HG03280 (cell line): ENCODE results near the gene IDNK.

Source experiments
- ATAC-seq: cut with Tn5 transposase; IDR thresholded peaks from one replicate; pipeline ENCODE4 v1.9.1; 2021; ENCODE audit warnings: mild to moderate bottlenecking, moderate library complexity; ENCODE audit not compliant: unreplicated experiment

IDNK gene

DNA sequence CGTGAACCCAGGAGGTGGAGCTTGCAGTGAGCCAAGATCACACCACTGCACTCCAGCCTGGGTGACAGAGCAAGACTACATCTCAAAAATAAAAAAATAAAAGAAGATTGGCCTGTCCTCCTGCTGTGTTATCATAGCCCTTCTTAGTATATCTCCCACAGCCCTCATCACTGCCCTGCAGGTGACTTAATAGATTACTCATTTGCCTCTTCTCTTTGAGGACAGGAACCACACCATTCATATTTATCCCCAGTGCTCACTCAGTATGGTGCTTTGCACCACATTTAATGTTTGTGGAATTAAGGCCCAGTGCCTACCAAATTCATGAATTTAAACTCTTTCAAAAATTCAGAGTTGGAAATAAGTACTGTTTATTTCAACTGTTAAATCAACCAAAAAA is 10.3 kb downstream of the IDNK start:
- no peak for ATAC-seq

DNA sequence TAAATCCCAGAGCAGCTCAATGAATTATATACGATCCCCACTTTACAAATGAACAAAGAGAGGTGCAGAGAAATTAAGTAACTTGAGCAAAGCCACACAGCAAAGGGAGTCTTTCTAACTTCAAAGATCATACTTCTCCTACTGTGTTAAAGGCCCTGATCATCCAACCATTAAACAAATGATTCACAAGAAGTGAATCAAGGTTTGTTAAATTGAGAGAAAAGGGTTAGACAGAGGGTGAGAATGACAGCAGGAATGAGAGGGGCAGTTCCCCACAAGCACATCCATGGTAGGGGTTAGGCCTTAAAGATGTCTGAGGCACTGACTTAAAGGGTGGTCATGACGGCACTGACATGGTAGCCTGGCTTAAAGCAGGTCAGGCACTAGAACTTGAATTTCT is 10.7 kb downstream of the IDNK start:
- no peak for ATAC-seq

GRCh38 chr9:83636813-83637212 is 13.9 kb downstream of the IDNK start:
- no peak for ATAC-seq

- ATAC-seq: no peak
Measured at GRCh38 chr9:83637389-83637788, 14.4 kb downstream of the IDNK start.

DNA sequence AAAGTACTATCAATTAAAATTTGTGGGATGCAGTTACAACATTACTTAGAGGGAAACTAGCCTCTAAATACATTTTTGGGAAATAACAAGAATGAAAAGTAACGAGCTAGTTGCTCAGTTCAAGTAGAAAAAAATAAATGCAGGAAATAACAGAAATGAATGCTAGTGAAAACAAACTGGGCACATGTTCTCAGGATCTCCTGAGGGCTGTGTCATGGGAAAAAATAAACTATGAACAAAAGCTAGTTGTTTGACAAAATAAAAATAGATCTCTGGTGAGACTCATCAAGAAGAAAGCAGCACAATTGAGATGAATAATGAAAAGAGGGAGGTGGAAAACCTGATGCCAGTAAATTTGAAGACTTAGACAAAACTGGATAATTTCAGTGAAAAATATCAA is 16.3 kb downstream of the IDNK start:
- no peak for ATAC-seq

DNA sequence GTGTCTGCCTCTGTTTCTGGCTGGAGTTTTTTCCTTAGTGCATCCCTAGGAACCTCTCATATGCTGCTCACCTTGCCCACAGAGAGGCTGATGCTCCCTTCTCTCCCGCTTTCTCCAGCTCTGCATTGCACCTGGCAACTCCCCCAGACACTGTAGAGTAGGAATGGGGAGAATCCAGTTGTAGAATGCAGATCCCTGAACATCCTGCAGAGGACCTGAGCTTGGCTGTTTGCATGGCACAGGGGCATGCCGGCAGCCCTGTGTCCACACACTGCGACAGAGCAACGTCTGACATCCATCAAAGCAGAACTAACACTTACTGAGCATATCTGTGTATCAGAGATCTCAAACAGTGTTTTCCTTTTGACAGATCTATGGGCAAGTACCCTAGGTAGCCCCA is 19.9 kb downstream of the IDNK start:
- no peak for ATAC-seq

- no peak for ATAC-seq
Measured at GRCh38 chr9:83646500-83647239, 23.7 kb downstream of the IDNK start.

GRCh38 chr9:83649080-83649479 is 26.1 kb downstream of the IDNK start:
- no peak for ATAC-seq

- ATAC-seq: no peak
Measured at GRCh38 chr9:83649515-83649914, 26.6 kb downstream of the IDNK start.

DNA sequence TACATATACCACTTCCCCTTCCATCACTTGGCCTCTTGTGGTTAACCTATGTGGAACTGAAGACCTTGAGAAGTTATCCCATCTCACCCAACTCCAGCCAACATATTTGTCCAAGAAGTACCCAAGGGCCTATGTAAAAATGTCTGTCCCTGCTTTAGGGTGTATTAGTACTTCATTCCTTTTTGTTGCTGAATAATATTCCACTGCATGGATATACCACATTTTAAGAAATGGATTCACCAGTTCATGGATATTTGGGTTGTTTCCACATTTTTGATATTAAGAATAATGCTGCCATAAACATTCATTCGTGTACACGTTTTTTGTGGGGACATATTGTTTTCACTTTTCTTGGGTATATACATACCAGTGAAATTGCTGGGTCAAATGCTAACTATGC is 28.6 kb downstream of the IDNK start:
- no peak for ATAC-seq

GRCh38 chr9:83652433-83652832 is 29.5 kb downstream of the IDNK start:
- ATAC-seq: no peak

DNA sequence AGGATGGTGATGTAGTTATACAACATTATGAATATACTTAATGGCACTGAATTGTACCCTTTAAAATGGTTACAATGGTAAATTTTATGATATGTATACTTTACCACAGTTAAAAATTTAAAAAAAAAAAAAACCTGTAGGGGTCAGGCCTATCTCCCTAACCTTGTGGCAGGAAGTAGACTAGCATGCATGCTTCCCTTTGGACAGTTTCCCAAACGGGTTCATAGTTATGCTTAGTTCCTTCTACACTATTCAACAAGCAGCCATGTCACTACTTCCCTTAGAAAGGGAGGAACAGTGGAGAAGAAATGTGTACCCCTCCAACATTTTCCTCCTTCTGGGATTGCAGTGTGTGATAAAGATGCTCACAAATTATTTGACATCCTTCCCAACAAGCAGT is 32.5 kb downstream of the IDNK start:
- no peak for ATAC-seq

GRCh38 chr9:83656032-83656680 is 33.2 kb downstream of the IDNK start:
- no peak for ATAC-seq

GRCh38 chr9:83656952-83657351 is 34.0 kb downstream of the IDNK start:
- no peak for ATAC-seq

DNA sequence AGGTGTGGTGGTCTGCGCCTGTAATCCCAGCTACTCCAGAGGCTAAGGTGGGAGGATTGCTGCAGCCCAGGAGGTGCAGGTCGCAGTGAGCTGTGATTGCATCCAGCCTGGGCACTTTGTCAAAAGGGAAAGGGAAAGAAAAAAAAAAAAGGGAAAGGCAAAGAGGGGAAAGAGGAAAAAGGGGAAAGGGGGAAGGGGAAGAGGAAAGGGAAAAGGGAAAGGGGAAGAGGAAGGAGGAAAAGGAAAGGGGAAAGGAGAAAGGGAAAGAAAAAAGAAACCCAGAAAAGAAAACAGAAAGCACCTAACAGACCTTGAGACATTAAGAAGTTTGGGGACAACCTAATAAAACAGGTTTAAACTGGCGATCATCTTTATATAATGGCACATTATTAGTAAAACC is 40.0 kb downstream of the IDNK start:
- no peak for ATAC-seq

- ATAC-seq: peak; percentile 88
Measured at GRCh38 chr9:83665580-83666200, 42.7 kb downstream of the IDNK start.

DNA sequence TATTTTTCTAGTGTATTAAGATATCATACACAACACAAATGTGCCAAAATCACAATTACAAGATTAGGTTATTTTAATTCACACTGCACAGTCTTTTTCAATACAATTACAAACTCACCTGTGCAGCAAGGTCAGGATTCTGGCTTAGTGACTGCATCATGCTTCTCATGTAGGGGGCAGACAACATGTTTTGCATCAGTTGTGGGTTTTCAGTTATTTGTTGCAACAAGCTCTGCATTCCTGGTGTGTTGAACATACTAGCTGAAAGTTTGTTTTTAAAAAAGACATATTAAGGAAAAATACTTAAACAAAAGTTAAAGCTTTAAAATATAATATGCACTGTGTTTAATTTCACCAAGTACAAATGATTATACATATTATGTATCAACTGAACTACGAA is 46.1 kb downstream of the IDNK start:
- no peak for ATAC-seq

- ATAC-seq: no peak
Measured at GRCh38 chr9:83670381-83670780, 47.4 kb downstream of the IDNK start.

DNA sequence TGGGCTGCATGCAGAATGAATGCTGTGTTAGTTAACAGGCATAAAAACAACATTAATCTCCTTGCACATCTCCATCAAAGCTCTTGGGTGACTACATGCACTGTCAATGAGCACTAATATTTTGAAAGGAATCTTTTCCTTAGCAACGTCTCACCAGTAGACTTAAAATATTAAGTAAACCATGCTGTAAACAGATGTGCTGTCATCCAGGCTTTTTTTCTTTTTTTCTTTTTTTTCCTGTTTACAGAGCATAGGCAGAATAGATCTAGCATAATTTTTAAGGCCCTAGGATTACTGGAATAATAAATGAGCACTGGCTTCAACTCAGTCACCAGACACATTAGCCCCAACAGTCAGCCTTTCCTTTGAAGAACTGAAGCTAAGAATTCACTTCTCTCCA is 48.5 kb downstream of the IDNK start:
- ATAC-seq: no peak

DNA sequence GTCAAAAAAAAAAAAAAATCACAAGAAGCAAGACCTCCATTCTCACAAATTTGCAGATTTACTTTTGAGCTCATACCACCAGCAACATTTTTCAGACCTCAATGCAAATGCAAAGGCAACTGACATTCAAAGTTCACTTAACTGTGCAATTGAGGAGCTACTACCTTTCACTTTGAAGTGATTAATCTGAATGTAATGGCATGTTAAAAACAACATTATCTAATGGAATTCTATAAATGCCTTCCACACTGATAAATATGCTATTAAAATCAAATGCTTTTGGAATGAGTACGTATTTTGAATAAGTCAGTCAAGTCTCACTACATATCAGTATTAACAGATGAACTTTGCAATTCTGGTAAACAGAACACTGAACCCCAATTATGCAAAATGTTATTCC is 52.5 kb downstream of the IDNK start:
- no peak for ATAC-seq

GRCh38 chr9:83677596-83677995 is 54.7 kb downstream of the IDNK start:
- ATAC-seq: no peak

GRCh38 chr9:83680233-83680632 is 57.3 kb downstream of the IDNK start:
- ATAC-seq: no peak
